ENCODE data around the gene OIT3. TPM values are rescaled to one million over a fixed set of nuclear protein-coding genes. Genes with fewer than 3 reads are reported as not detected.

Gene OIT3
- polyA plus RNA-seq, 1 of the 3 experiments (the other 2 are of a cell fraction) = not detected

GRCh38 chr10:72885953-72886352 lies 7.6 kb upstream of the OIT3 start:
- Histone ChIP-seq H3K9me2 (no peaks in the 10 kb centered on the region), H3F3A (replicated peaks; ENCODE audit: insufficient read depth) (peaks cover 8% of the 10 kb centered on the region), H3K4me2 (no peak overlapping the region), H3K36me3 (replicated peaks in 1 of 2; ENCODE audit: control insufficient read depth in 1 of 2, insufficient read depth in 2 of 2, low read length in 1 of 2) (peaks cover 30 to 37% of the 10 kb centered on the region in 2 experiments), H3K4me3 (ENCODE audit: low read depth in 2 of 2, low read length in 1 of 2) (no peak overlapping the region), H3K27ac (ENCODE audit: low read depth in 2 of 2, low read length in 1 of 2) (no peak overlapping the region), H3K79me2 (ENCODE audit: insufficient read depth) (no peaks in the 10 kb centered on the region), H3K9me3 (no peaks in the 10 kb centered on the region), H2AFZ (ENCODE audit: low read depth) (no peak overlapping the region), H3K27me3 (ENCODE audit: insufficient read depth) (no peaks in the 10 kb centered on the region), H3K4me1 (ENCODE audit: control insufficient read depth in 1 of 2, insufficient read depth in 2 of 2, low read depth in 1 of 2, low read length in 1 of 2) (no peaks in the 10 kb centered on the region; a peak in 1 of 4 replicates), H3K9ac (no peak overlapping the region), H4K20me1 (ENCODE audit: insufficient read depth) (no peaks in the 10 kb centered on the region)
- 91% methylated on average over 2 of the region's 2 CpGs for WGBS (ENCODE audit: low lambda C conversion rate)
- TF ChIP-seq MAX (IDR thresholded peaks at IDR 0.05; ENCODE audit: low read depth) (no peak), REST (IDR thresholded peaks at IDR 0.05; ENCODE audit: low read depth, low read length) (no peak)
- CTCF ChIA-PET = no interaction called here
- POLR2A ChIA-PET = no interaction called here
- DNase-seq = no peak

GRCh38 chr10:72886621-72887020 lies 6.9 kb upstream of the OIT3 start:
- H3K9me2 ChIP-seq = no peaks in the 10 kb centered on the region
- TF ChIP-seq FOSL2 (IDR thresholded peaks at IDR 0.05; ENCODE audit: borderline replicate concordance, low read depth) (no peak), CTCF (IDR thresholded peaks at IDR 0.05) (no peak), JUND (IDR thresholded peaks at IDR 0.05) (no peak), PBX3 (IDR thresholded peaks at IDR 0.05) (no peak), NRF1 (IDR thresholded peaks at IDR 0.05; ENCODE audit: low read depth, low read length) (no peak), GATA2 (CRISPR knock-in tag; IDR thresholded peaks at IDR 0.05) (no peak), CHD2 (IDR thresholded peaks at IDR 0.05; ENCODE audit: low read length, partially characterized antibody) (no peak), TCF12 (IDR thresholded peaks at IDR 0.05) (no peak), NFIC (IDR thresholded peaks at IDR 0.05; ENCODE audit: borderline replicate concordance) (no peak), SIN3A (IDR thresholded peaks at IDR 0.05; ENCODE audit: borderline replicate concordance, low read depth, low read length) (no peak)
- H2AFZ ChIP-seq (ENCODE audit: low read depth) = no peak overlapping the region
- POLR2A ChIA-PET = no interaction called here
- peaks cover 27 to 37% of the 10 kb centered on the region in 2 experiments for H3K36me3 ChIP-seq (replicated peaks in 1 of 2; ENCODE audit: control insufficient read depth in 1 of 2, insufficient read depth in 2 of 2, low read length in 1 of 2)
- peaks cover 8% of the 10 kb centered on the region for H3F3A ChIP-seq (replicated peaks; ENCODE audit: insufficient read depth)
- no peaks in the 10 kb centered on the region for H3K27me3 ChIP-seq (ENCODE audit: insufficient read depth)
- no peaks in the 10 kb centered on the region; a peak in 1 of 4 replicates for H3K4me1 ChIP-seq (ENCODE audit: control insufficient read depth in 1 of 2, insufficient read depth in 2 of 2, low read depth in 1 of 2, low read length in 1 of 2)
- CTCF ChIA-PET = no interaction called here
- no peak overlapping the region for H3K27ac ChIP-seq (ENCODE audit: low read depth in 2 of 2, low read length in 1 of 2)
- H3K4me2 ChIP-seq = no peak overlapping the region
- H3K79me2 ChIP-seq (ENCODE audit: insufficient read depth) = no peaks in the 10 kb centered on the region
- WGBS (ENCODE audit: low lambda C conversion rate) = 60% methylated on average over 1 of the region's 1 CpG
- no peak for DNase-seq
- H3K4me3 ChIP-seq (ENCODE audit: low read depth in 2 of 2, low read length in 1 of 2) = no peak overlapping the region
- no peak overlapping the region for H3K9ac ChIP-seq
- no peaks in the 10 kb centered on the region for H3K9me3 ChIP-seq
- H4K20me1 ChIP-seq (ENCODE audit: insufficient read depth) = no peaks in the 10 kb centered on the region
